OCI-LY1 (cell line): ENCODE data around the gene KRTAP10-6.
"Not testable (repeated sequence)": the region's sequence is repeated elsewhere in the genome, so short reads cannot be mapped to it uniquely, and the experiment has no call there.

ENCODE experiments used
- H2AFZ ChIP-seq: fragments of 200-600 bp; sonication (generic), shearing (Covaris generic); 2 replicates; pipeline ENCODE4 v1.6.0; 2014; ENCODE audit warnings: antibody characterized with exemption, mild to moderate bottlenecking, low read length
- H3F3A ChIP-seq: fragments of 200-600 bp; sonication (generic), shearing (Covaris generic); 2 replicates; pipeline ENCODE4 v1.6.0; 2014; ENCODE audit warnings: mild to moderate bottlenecking, antibody characterized with exemption, low read length, moderate library complexity; ENCODE audit not compliant: insufficient read depth
- H3K27ac ChIP-seq: fragments of 200-600 bp; sonication (generic); 2 replicates; pipeline ENCODE4 v1.5.1; 2014; ENCODE audit warnings: low read length, mixed run types, mild to moderate bottlenecking, low read depth; ENCODE audit not compliant: poor library complexity, severe bottlenecking
- H3K27me3 ChIP-seq: fragments of 200-600 bp; sonication (generic); 2 replicates; pipeline ENCODE4 v1.6.0; 2014; ENCODE audit warnings: antibody characterized with exemption, mild to moderate bottlenecking, low read length, moderate library complexity; ENCODE audit not compliant: insufficient read depth
- H3K36me3 ChIP-seq: fragments of 200-600 bp; sonication (generic); 2 replicates; pipeline ENCODE4 v1.6.1; 2014; ENCODE audit warnings: mild to moderate bottlenecking, antibody characterized with exemption, low read length, moderate library complexity, mixed read lengths; ENCODE audit not compliant: insufficient read depth
- H3K4me1 ChIP-seq: fragments of 200-600 bp; sonication (generic); 2 replicates; pipeline ENCODE4 v1.5.1; 2014; ENCODE audit warnings: mild to moderate bottlenecking, low read length, moderate library complexity; ENCODE audit not compliant: insufficient read depth, severe bottlenecking
- H3K4me2 ChIP-seq: fragments of 200-600 bp; sonication (generic), shearing (Covaris generic); 2 replicates; pipeline ENCODE4 v1.6.1; 2014; ENCODE audit warnings: low read length
- H3K4me3 ChIP-seq: fragments of 200-600 bp; sonication (generic); 2 replicates; pipeline ENCODE4 v1.5.1; 2014; ENCODE audit warnings: low read length, low read depth, mild to moderate bottlenecking, mixed read lengths; ENCODE audit not compliant: poor library complexity, severe bottlenecking
- H3K79me2 ChIP-seq: fragments of 200-600 bp; shearing (Covaris generic); 2 replicates; pipeline ENCODE4 v1.6.1; 2016; ENCODE audit warnings: mixed run types, low read length, mixed read lengths; ENCODE audit not compliant: insufficient read depth
- H3K9ac ChIP-seq: fragments of 200-600 bp; sonication (generic), shearing (Covaris generic); 2 replicates; pipeline ENCODE4 v1.6.1; 2014; ENCODE audit warnings: mild to moderate bottlenecking, low read length, mixed read lengths
- H3K9me2 ChIP-seq: fragments of 200-600 bp; sonication (generic), shearing (Covaris generic); 2 replicates; pipeline ENCODE4 v1.6.1; 2014; ENCODE audit warnings: low read depth, mild to moderate bottlenecking, low read length, mixed read lengths
- H3K9me3 ChIP-seq: fragments of 200-600 bp; shearing (Covaris generic); 2 replicates; pipeline ENCODE4 v1.6.1; 2014; ENCODE audit warnings: low read length, mixed read lengths
- H4K20me1 ChIP-seq: fragments of 200-600 bp; sonication (generic), shearing (Covaris generic); 2 replicates; pipeline ENCODE4 v1.6.0; 2016; ENCODE audit warnings: mild to moderate bottlenecking, low read length; ENCODE audit not compliant: insufficient read depth
- CTCF ChIP-seq: fragments of 200-600 bp; sonication (generic), shearing (Covaris generic); IDR thresholded peaks from 2 replicates; pipeline ENCODE4 v1.5.1; 2017; ENCODE audit warnings: mild to moderate bottlenecking, antibody characterized with exemption, low read length, moderate library complexity, mixed read lengths
- EZH2 ChIP-seq: fragments of 200-600 bp; sonication (generic), shearing (Covaris generic); IDR thresholded peaks from 2 replicates; pipeline ENCODE4 v1.8.0; 2017; ENCODE audit warnings: borderline replicate concordance, mixed run types, mild to moderate bottlenecking, antibody characterized with exemption, low read length, moderate library complexity, mixed read lengths

The KRTAP10-6 gene

GRCh38 chr21:44612029-44612486 is 19.8 kb upstream of the KRTAP10-6 start, which contains the start of gene KRTAP10-8:
TSS of gene KRTAP10-8 (plus strand) at chr21:44612079. CDS start at chr21:44612101, 22 bp downstream.
- Histone ChIP-seq H3K9me3 (0 out of 2 replicates have a peak, but pooled peaks cover 2% of the 10 kb centered on the region), H3K4me2 (no peak within 1 kb of the TSS), H3K9me2 (no peaks in the 10 kb centered on the region), H3K36me3 (no peaks in the 10 kb centered on the region), H3K4me3 (no peak within 1 kb of the TSS), H3K27me3 (no peaks in the 10 kb centered on the region), H2AFZ (no peak within 1 kb of the TSS), H3K9ac (no peak within 1 kb of the TSS), H4K20me1 (no peaks in the 10 kb centered on the region), H3K4me1 (no peaks in the 10 kb centered on the region), H3K27ac (no peak within 1 kb of the TSS), H3F3A (no peaks in the 10 kb centered on the region), H3K79me2 (no peaks in the 10 kb centered on the region)
- TF ChIP-seq EZH2: no peak
- no peak for TF ChIP-seq CTCF

GRCh38 chr21:44611551-44611950 is 19.2 kb upstream of the KRTAP10-6 start:
- no peak overlapping the region for H3K4me2 ChIP-seq
- H3K27me3 ChIP-seq: no peaks in the 10 kb centered on the region
- no peak overlapping the region for H2AFZ ChIP-seq
- no peaks in the 10 kb centered on the region for H3K36me3 ChIP-seq
- H3F3A ChIP-seq: no peaks in the 10 kb centered on the region
- H3K9me3 ChIP-seq: 0 out of 2 replicates have a peak, but pooled peaks cover 2% of the 10 kb centered on the region
- H3K79me2 ChIP-seq: no peaks in the 10 kb centered on the region
- TF ChIP-seq EZH2 (no peak), CTCF (no peak)
- H3K4me1 ChIP-seq: no peaks in the 10 kb centered on the region
- H3K27ac ChIP-seq: no peak overlapping the region
- no peak overlapping the region for H3K4me3 ChIP-seq
- no peak overlapping the region for H3K9ac ChIP-seq
- H4K20me1 ChIP-seq: no peaks in the 10 kb centered on the region
- H3K9me2 ChIP-seq: no peaks in the 10 kb centered on the region

GRCh38 chr21:44610157-44610843 is 18.0 kb upstream of the KRTAP10-6 start:
- not testable (repeated sequence) for H3F3A ChIP-seq, H3K27me3 ChIP-seq, H3K36me3 ChIP-seq, H3K27ac ChIP-seq, H3K4me3 ChIP-seq, H3K9ac ChIP-seq, H3K9me2 ChIP-seq, H3K79me2 ChIP-seq, H2AFZ ChIP-seq, H4K20me1 ChIP-seq, H3K9me3 ChIP-seq, H3K4me1 ChIP-seq, H3K4me2 ChIP-seq

DNA sequence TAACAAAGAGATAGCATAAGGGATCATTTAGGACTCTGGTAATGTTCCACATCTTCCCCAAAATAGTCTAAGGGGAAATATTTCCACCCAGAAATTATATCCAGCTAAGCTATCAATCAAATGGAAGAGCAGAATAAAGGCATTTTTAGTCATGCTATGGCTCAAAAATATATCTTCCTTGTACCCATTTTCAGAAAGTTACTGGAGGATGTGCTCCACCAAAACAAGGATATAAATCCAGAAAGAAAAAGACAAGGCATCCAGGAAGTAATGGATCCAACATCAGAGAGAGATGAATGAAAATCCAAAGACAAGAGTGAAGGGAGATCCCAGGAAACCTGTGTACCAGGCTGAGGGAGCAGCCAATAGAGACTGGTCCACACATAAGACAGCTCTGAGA is 16.9 kb upstream of the KRTAP10-6 start:
- H3F3A ChIP-seq: no peaks in the 10 kb centered on the region
- H3K36me3 ChIP-seq: no peaks in the 10 kb centered on the region
- H3K9ac ChIP-seq: no peak overlapping the region
- no peaks in the 10 kb centered on the region for H3K79me2 ChIP-seq
- H3K9me2 ChIP-seq: no peaks in the 10 kb centered on the region
- no peaks in the 10 kb centered on the region for H3K27me3 ChIP-seq
- H3K9me3 ChIP-seq: 0 out of 2 replicates have a peak, but pooled peaks cover 2% of the 10 kb centered on the region
- H3K4me3 ChIP-seq: no peak overlapping the region
- TF ChIP-seq EZH2: no peak
- no peak for TF ChIP-seq CTCF
- no peak overlapping the region for H2AFZ ChIP-seq
- no peak overlapping the region for H3K4me2 ChIP-seq
- H3K4me1 ChIP-seq: no peaks in the 10 kb centered on the region
- no peaks in the 10 kb centered on the region for H4K20me1 ChIP-seq
- H3K27ac ChIP-seq: no peak overlapping the region
